Endothelial cell of umbilical vein (primary cell): Measurements from ENCODE around the gene EOGT. TPM values are rescaled to one million over a fixed set of nuclear protein-coding genes. Genes with fewer than 3 reads are reported as not detected.

Experiments used
- BruUV-seq: library from RNA; stranded (reverse); fragments of 400-500 nt; replicated peaks from 2 replicates; lab custom pipeline; 2021; lab: Mats Ljungman, UMichigan
- CTCF ChIA-PET: fragments of 300-600, 350-600 bp; sonication (Branson Sonifier 250); formaldehyde crosslinking; loops from one replicate; lab custom pipeline; 2021; ENCODE audit warnings: antibody characterized with exemption, inconsistent platforms; lab: Charles Lee
- POLR2A ChIA-PET: fragments of 300-600, 350-600 bp; sonication (Branson Sonifier 250); formaldehyde crosslinking; loops from one replicate; lab custom pipeline; 2021; ENCODE audit warnings: antibody characterized with exemption, inconsistent platforms; lab: Charles Lee
- DNase-seq: peaks from one replicate; pipeline ENCODE4 v3.0.0-alpha.2; 2011; ENCODE audit warnings: low read depth, low spot score
- FAIRE-seq: peaks from 2 replicates; lab custom pipeline; 2011; peaks lifted over from hg19 to GRCh38; lab: Jason Lieb, UNC
- H2AFZ ChIP-seq: 2 replicates; pipeline ENCODE4 v1.6.0; 2012; ENCODE audit warnings: low read depth, low read length, control low read depth, inconsistent platforms
- H3K27ac ChIP-seq: 2 replicates; pipeline ENCODE4 v1.5.1; 2011; ENCODE audit warnings: low read depth, mild to moderate bottlenecking, control low read depth, low read length, moderate library complexity; ENCODE audit not compliant: insufficient read depth
- H3K27me3 ChIP-seq, 2 experiments: 2 replicates each; pipeline versions ENCODE4 v1.6.0 to v1.6.1; 2011; ENCODE audit warnings: low read length in 2 of 2, mixed read lengths in 1 of 2; ENCODE audit not compliant: control insufficient read depth in 2 of 2, insufficient read depth in 2 of 2
- H3K36me3 ChIP-seq, 2 experiments: 2 replicates in 1 of 2; 3 replicates in 1 of 2; pipeline ENCODE4 v1.5.1; 2011; ENCODE audit warnings: low read length in 2 of 2, mild to moderate bottlenecking in 1 of 2, moderate library complexity in 1 of 2; ENCODE audit not compliant: control insufficient read depth in 2 of 2, insufficient read depth in 2 of 2; ENCODE audit errors: extremely low read depth in 1 of 2
- H3K4me1 ChIP-seq: 3 replicates; pipeline ENCODE4 v1.5.1; 2011; ENCODE audit warnings: mild to moderate bottlenecking, low read length; ENCODE audit not compliant: control insufficient read depth, insufficient read depth; ENCODE audit errors: extremely low read depth
- H3K4me2 ChIP-seq: 2 replicates; pipeline ENCODE4 v1.6.1; 2011; ENCODE audit warnings: low read length, control low read depth, mixed read lengths; ENCODE audit not compliant: insufficient read depth
- H3K4me3 ChIP-seq, 3 experiments: fragments of 200-600 bp in 1 of 3; sonication (generic), shearing (Covaris generic) in 1 of 3; replicated peaks in 1 of 3; 2 replicates each; pipeline ENCODE4 v1.5.1; 2011 to 2016; ENCODE audit warnings: control low read depth in 3 of 3, low read length in 3 of 3, mild to moderate bottlenecking in 2 of 3, inconsistent platforms in 1 of 3, low read depth in 1 of 3, moderate library complexity in 1 of 3; ENCODE audit not compliant: insufficient read depth in 1 of 3
- H3K79me2 ChIP-seq: 2 replicates; pipeline ENCODE4 v1.6.0; 2012; ENCODE audit warnings: low read length, inconsistent platforms; ENCODE audit not compliant: control insufficient read depth, insufficient read depth
- H3K9ac ChIP-seq: replicated peaks from 2 replicates; pipeline ENCODE3; 2011; ENCODE audit warnings: low read length, control low read depth; ENCODE audit not compliant: insufficient read depth; ENCODE audit errors: extremely low read depth
- H3K9me1 ChIP-seq: replicated peaks from 3 replicates; pipeline ENCODE4 v1.6.0; 2011; ENCODE audit warnings: mild to moderate bottlenecking, low read length; ENCODE audit not compliant: control insufficient read depth, insufficient read depth; ENCODE audit errors: extremely low read depth
- H3K9me3 ChIP-seq: replicated peaks from 2 replicates; pipeline ENCODE4 v1.5.1; 2012; ENCODE audit warnings: low read length, inconsistent platforms; ENCODE audit not compliant: control insufficient read depth, insufficient read depth
- H4K20me1 ChIP-seq: replicated peaks from 2 replicates; pipeline ENCODE3; 2011; ENCODE audit warnings: mild to moderate bottlenecking, low read length; ENCODE audit not compliant: control insufficient read depth, insufficient read depth; ENCODE audit errors: extremely low read depth
- EZH2 ChIP-seq: IDR thresholded peaks from 2 replicates; pipeline ENCODE4 v1.6.1; 2012; ENCODE audit warnings: borderline replicate concordance, low read depth, mild to moderate bottlenecking, moderate library complexity, low read length, inconsistent platforms; ENCODE audit not compliant: severe bottlenecking
- FOS ChIP-seq: IDR thresholded peaks from 2 replicates; pipeline ENCODE4 v1.6.1; 2011; ENCODE audit warnings: mild to moderate bottlenecking, low read length, moderate library complexity, borderline replicate concordance; ENCODE audit not compliant: insufficient read depth
- GATA2 ChIP-seq: IDR thresholded peaks from 2 replicates; pipeline ENCODE4 v1.7.0; 2011; ENCODE audit warnings: low read depth, mild to moderate bottlenecking, moderate library complexity, mixed read lengths, low read length; ENCODE audit not compliant: insufficient read length, insufficient read depth
- MAX ChIP-seq: IDR thresholded peaks from 2 replicates; pipeline ENCODE4 v1.6.1; 2011; ENCODE audit not compliant: insufficient read depth, insufficient read length
- MYC ChIP-seq: IDR thresholded peaks from one replicate; pipeline ENCODE4 v1.6.1; 2011; ENCODE audit warnings: mild to moderate bottlenecking, low read depth, low read length
- POLR2A ChIP-seq: IDR thresholded peaks from 2 replicates; pipeline ENCODE4 v1.6.1; 2012; ENCODE audit warnings: low read depth, mild to moderate bottlenecking, control low read depth, low read length
- POLR2AphosphoS5 ChIP-seq: IDR thresholded peaks from 2 replicates; pipeline ENCODE4 v1.6.1; 2012; ENCODE audit warnings: low read depth, mild to moderate bottlenecking, control low read depth, low read length, moderate library complexity; ENCODE audit not compliant: insufficient read depth
- dilution Hi-C: fragments of 300-500 bp; cut with MboI; formaldehyde crosslinking; loops from one replicate; pipeline ENCODE4 v1.15.0; 2019; ENCODE audit warnings: low sequenced_read_pairs; ENCODE audit not compliant: extremely low pct_ligation_motif_present
- intact Hi-C: fragments of 100-400 bp; cut with micrococcal nuclease; formaldehyde crosslinking; loops from one replicate; pipeline ENCODE4 v1.10.0; 2022
- polyA plus RNA-seq, 4 experiments: library from polyadenylated mRNA; depleted of rRNA in 3 of 4; stranded (reverse) in 3 of 4; unstranded in 1 of 4; fragments of >200 nt; gene quantifications; 2 replicates each; pipeline versions ENCODE4 v1.2.1 to v1.2.3, GENCODE V29; 2011 to 2012; ENCODE audit warnings: missing spikeins in 1 of 4
- total RNA-seq: library from RNA; stranded (reverse); gene quantifications from 2 replicates; pipeline ENCODE4 v1.2.3, GENCODE V29; 2021
- TF ChIP-seq, protein P1 (sequence below), 2 donors: IDR thresholded peaks; 1 replicate in 1 of 2; 2 replicates in 1 of 2; pipeline ENCODE4 v1.5.1; 2011; ENCODE audit warnings: low read length in 2 of 2, mild to moderate bottlenecking in 2 of 2, moderate library complexity in 2 of 2, control low read depth in 1 of 2, inconsistent platforms in 1 of 2, low read depth in 1 of 2; ENCODE audit not compliant: insufficient read depth in 1 of 2; ENCODE audit errors: extremely low read depth in 1 of 2

EOGT gene
- total and polyA plus RNA-seq, 2 donors (not counting 3 experiments of a cell fraction or from before 2014, with no cell fraction given): 35.6 to 99.4 TPM

- Histone ChIP-seq H3K4me3 (no peak overlapping the region), H3K9me1 (no peaks in the 10 kb centered on the region), H4K20me1 (no peaks in the 10 kb centered on the region), H2AFZ (no peak overlapping the region), H3K79me2 (peaks cover 23% of the 10 kb centered on the region), H3K27ac (no peak overlapping the region), H3K27me3 (no peaks in the 10 kb centered on the region), H3K9me3 (no peaks in the 10 kb centered on the region), H3K36me3 (peaks cover 9 to 20% of the 10 kb centered on the region in 2 experiments), H3K4me1 (no peaks in the 10 kb centered on the region), H3K9ac (no peak overlapping the region), H3K4me2 (no peak overlapping the region)
- BruUV-seq: no TSS peak
- DNase-seq: no peak
- TF ChIP-seq MAX: no peak
- no peak for TF ChIP-seq EZH2
- no peak for TF ChIP-seq FOS
- no peak for TF ChIP-seq MYC
- no peak for TF ChIP-seq POLR2AphosphoS5
- no peak for TF ChIP-seq GATA2
- TF ChIP-seq, protein P1, sequence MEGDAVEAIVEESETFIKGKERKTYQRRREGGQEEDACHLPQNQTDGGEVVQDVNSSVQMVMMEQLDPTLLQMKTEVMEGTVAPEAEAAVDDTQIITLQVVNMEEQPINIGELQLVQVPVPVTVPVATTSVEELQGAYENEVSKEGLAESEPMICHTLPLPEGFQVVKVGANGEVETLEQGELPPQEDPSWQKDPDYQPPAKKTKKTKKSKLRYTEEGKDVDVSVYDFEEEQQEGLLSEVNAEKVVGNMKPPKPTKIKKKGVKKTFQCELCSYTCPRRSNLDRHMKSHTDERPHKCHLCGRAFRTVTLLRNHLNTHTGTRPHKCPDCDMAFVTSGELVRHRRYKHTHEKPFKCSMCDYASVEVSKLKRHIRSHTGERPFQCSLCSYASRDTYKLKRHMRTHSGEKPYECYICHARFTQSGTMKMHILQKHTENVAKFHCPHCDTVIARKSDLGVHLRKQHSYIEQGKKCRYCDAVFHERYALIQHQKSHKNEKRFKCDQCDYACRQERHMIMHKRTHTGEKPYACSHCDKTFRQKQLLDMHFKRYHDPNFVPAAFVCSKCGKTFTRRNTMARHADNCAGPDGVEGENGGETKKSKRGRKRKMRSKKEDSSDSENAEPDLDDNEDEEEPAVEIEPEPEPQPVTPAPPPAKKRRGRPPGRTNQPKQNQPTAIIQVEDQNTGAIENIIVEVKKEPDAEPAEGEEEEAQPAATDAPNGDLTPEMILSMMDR (IDR thresholded peaks at IDR 0.05; ENCODE audit: extremely low read depth in 1 of 2, insufficient read depth in 1 of 2, low read depth in 1 of 2, low read length in 2 of 2): no peak
- TF ChIP-seq POLR2A: no peak
- dilution Hi-C loops (no loop called here), intact Hi-C loops (no loop called here)
- ChIA-PET CTCF (interaction anchor here (1.1 kb wide), 1 partner anchor 24 kb away, joined by 4 read pairs; no protein-coding TSS in a partner anchor), POLR2A (no interaction called here)
- no peak for FAIRE-seq
Measured at GRCh38 chr3:69044608-69045007, 31.1 kb upstream of the EOGT start.
